Activated CD8-positive, alpha-beta memory T cell treated with anti-CD3 and anti-CD28 coated beads for 1 hour (primary cell): ENCODE data around the gene CFAP43.
"Not testable (repeated sequence)": the region's sequence is repeated elsewhere in the genome, so short reads cannot be mapped to it uniquely, and the experiment has no call there.

Experiments
- DNase-seq, 2 donors: peaks; one replicate each; pipeline ENCODE4 v3.0.0-alpha.2; 2020; ENCODE audit warnings: low read depth in 1 of 2; ENCODE audit errors: extremely low read depth in 1 of 2

CFAP43 gene

GRCh38 chr10:104233817-104234216 is 1.7 kb upstream of the CFAP43 start:
- DNase-seq, result no peak

- no peak for DNase-seq
These were observed 494 bp upstream of the CFAP43 start for GRCh38 chr10:104232613-104233102.

DNA sequence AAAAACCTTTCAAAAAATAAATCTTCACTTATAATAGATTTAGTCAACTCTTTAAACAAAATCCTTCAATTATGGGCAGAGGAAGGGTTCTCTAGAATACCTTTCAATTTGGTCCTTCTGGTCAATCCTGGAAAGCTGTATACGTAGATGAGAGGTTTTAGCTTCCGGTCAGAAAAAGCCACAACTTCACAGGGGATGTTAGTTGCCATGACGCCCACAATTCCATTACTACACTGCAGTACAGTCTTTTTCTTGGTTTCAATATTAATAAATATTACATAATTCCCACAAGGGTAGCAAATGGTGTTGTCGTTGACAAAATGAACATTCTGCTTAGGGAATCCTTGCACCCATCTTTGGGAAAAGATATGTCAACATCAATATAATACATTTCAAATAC is 1.7 kb downstream of the CFAP43 start:
- DNase-seq, result no peak

DNA sequence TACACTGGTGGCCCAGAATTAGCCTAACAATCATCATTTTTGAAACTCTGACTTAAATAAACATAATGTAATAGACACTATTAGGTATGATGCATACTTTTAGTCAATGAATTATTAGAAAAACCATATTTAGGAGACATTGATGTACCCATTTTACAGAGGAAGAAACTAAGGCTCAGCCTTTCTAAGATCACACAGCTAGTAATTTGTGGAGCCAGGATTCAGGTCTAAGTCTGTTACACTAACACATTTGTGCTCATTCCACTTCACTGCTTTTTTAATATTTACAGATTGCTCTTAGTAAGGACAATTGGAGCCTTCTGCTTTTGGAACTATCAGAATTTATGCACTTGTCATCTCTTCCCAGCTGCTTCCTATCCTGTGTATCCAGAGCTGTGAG is 8.9 kb downstream of the CFAP43 start:
- no peak for DNase-seq

DNA sequence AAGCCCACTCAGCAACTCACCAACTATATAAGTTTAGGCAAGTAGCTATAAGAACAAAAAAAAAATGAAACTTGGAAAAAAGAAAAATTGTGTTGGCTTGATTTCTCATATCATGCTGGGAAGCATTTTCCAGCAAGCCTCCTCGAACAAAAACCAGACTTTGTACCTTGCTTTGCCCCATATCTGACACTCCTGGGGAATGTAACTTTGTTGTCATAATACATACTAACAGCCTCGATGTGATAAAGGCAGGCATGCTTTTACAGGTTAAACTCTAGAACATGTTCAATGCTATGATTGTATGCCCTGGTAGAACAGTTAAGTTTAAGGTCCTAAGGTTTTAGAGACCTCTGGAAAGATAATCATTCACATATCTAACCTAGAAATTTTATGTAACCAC is 11.6 kb downstream of the CFAP43 start:
- DNase-seq, result no peak

DNA sequence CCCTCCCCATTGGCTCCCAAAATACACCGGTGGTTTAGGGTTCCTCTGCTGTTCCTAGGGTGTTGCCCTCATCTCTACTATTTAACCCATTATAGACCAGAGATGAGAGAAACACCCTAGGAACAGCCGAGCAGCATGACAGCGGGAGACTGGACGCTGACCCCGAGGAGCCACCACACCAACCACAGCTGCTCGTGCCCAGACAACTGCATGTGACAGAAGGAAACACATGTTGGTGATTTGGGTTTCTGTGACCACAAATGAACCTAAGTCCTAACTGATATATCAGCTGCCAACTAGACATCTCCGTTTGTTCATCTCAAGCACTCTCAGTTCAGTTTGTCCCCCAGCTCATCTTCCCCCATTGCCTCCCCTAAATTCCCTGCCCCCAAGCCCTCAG is 13.4 kb downstream of the CFAP43 start:
- DNase-seq, result no peak

DNA sequence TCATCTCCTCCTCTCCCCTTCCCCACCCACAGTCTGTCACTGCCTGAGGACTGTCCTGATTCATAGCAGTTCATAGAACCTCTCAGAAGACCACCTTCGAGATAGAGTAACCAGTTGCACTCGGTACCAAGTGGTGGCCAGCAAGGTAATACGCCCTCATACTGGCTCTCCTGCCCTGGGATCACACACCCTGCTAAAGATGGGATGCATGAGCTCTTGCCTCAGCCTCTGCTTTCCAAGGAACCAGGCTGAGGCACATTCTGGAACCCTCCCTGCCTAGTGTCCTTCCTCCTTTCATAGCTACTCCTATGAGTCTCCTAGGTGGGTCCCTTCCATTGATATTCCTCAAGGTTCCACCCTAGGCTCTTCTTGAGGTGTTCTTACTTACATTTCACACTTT is 15.5 kb downstream of the CFAP43 start:
- no peak for DNase-seq

GRCh38 chr10:104209575-104210198 is 22.5 kb downstream of the CFAP43 start:
- DNase-seq, result no peak

DNA sequence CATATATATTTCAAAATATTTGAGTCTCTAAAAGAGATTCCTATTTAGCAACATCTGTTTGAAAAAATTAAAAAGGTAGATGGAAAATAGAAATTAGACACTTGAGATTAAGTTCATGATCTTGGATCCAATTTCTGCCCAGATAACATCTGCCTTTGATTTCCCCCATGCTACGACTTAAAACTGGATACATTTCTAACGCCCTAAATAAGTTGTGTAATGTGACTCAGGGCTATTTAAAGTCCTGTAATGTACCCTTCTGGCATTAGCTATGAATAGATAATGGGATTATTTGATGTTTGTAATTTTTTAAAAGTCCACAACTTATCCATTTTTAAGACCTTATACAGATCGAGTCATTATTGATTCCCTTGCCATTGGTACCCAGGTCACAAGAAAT is 23.4 kb downstream of the CFAP43 start:
- DNase-seq, result no peak

DNA sequence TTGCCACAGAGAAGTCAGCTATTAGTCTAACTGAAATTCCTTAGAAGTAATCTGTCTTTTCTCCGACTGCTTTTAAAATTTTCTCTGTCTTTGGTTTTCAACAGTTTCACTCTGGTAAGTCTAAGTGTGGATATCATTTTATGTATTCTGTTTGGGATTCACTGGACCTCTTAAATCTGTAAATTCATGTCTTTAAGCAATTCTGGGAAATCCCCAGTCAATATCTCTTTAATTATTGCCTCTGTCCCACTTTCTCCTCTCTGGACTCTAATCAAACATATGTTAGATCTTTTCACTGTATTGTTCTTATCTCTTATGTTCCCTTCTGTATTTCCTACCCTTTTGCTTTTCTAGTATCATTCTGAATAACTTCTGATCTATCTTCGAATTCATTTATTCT is 29.9 kb downstream of the CFAP43 start:
- DNase-seq, result no peak

- no peak for DNase-seq
These were observed 30.5 kb downstream of the CFAP43 start for GRCh38 chr10:104201636-104202035.

- no peak for DNase-seq
These were observed 32.6 kb downstream of the CFAP43 start for GRCh38 chr10:104199567-104199966.

DNA sequence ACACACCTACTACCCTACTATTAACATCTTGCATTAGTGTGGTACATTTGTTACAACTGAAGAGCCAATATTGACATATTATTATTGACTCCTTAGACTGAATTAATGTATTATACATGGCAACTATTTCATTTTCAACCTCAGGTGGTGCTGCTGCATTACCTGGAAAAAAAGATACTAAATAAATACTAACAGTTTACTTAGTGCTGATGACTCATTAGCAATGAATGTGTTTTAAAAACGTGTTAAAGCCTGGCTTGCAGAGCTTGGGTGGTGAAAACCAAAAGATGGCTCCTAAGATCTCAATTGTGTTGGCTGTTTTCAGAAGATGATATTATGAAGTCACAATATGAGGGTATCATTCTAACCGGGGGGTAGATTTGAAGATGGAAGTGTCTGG is 34.8 kb downstream of the CFAP43 start:
- no peak for DNase-seq

DNA sequence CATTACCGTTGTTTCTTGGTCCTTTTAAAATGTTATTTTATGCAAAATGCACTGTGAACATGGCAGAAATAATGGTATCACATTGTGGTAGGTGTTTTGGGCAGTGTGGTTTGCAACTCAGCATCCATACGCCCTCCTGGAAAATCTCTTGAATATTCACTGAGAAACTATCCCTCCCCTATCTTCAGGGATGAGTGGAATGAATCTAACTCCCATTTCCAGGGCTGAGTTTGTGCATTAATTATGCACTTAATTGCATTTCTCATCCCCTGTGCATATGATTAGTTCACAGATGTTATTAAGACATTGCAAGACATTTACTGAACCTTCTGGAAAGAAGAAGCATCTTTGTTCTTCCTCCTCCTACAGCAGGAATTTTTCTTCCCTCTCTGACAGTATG is 36.5 kb downstream of the CFAP43 start:
- no peak for DNase-seq

- no peak for DNase-seq
These were observed 38.4 kb downstream of the CFAP43 start for GRCh38 chr10:104193787-104194186.

DNA sequence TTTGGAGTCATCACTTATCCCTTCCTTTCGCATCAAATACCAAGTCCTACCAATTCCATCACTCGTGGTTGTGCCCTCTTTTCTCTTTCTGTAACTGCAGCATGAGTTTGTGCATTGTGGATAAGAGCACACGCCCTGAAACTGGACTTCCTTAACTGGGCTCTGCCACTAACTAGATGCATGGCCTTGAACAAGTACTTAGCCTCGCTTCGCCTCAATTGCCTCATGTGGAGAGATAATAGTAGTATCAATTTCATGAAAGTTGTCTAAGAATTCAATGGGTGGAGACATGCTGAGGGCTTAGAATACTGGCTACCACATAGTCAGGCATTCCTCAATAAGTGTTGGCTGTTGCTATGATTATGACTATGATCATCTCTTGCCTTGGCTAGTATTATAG is 41.5 kb downstream of the CFAP43 start:
- no peak for DNase-seq

DNA sequence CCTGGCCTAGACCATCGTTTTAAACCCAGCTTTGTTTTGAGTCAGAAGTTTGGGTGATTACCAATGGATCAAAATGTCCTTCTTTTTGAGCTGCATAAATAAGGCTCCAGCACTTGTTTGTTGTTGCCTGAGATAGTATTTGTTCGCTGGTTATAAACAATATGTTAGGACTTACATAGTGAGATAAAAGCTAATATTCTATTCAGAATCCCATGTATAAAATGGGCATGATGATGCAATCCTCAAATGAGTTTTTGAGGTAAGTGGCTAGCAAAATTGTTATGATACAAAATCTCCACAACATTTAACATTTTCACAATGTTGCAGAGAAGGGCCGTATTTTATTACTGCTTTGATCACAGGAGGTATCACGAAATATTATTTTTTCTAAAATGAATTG is 48.5 kb downstream of the CFAP43 start:
- no peak for DNase-seq

GRCh38 chr10:104174136-104174535 is 58.0 kb downstream of the CFAP43 start:
- not testable (repeated sequence) for DNase-seq

GRCh38 chr10:104170610-104171254 is 61.4 kb downstream of the CFAP43 start:
- no peak for DNase-seq

- no peak for DNase-seq
These were observed 76.6 kb downstream of the CFAP43 start for GRCh38 chr10:104155591-104155990.

DNA sequence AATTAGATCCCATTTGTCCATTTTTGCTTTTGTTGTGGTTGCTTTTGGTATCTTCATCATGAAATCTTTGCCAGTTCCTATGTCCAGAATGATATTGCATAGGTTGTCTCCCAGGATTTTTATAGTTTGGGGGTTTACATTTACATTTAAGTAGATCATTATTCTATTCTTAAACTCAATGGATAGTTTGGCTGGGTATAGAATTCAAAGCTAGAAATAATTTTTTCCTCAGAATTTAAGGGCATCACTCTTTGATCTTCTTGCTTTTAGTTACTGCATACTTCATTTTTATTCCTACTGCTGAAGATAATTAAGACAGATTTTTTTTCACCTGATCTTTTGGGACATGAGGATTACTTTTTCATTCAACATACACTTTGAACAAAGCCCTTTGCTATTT is 80.4 kb downstream of the CFAP43 start:
- DNase-seq, result no peak

DNA sequence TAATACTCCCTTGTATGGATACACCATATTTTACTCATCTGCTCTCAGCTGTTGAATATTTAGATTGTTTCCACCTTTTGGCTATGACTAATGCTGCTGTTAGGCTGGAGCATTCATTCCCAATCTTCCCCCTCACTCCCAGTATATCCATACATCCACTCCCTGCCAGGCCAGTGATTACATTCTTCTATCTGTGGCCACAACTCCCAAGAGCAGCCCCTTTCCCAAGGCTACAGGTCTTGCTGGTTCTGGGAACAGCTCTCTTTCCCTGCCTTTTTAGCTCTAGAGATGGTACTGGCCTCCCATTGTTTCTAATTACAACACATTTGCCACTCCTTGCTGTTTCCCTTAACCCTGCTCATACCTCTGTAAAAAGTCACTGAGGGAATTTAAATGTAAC is 82.0 kb downstream of the CFAP43 start:
- no peak for DNase-seq

- no peak for DNase-seq
These were observed 85.3 kb downstream of the CFAP43 start for GRCh38 chr10:104146882-104147281.
